ENCODE measurements around the gene ATAD3B.

ATAD3B gene

GRCh38 chr1:1432274-1432950 is 39.2 kb upstream of the ATAD3B start:
- Histone ChIP-seq H3K27ac (peak overlapping the region in 20 of 21 experiments; percentile 50 to 95 (median 88)), H3K4me3 (no peak overlapping the region)

- peak overlapping the region in 1 of 7 experiments; percentile 6 for H3K4me3 ChIP-seq
- peak overlapping the region; percentile 66 to 95 (median 87) for H3K27ac ChIP-seq
Measured at GRCh38 chr1:1432951-1433803, 38.4 kb upstream of the ATAD3B start.

- H3K4me3 ChIP-seq, result peak overlapping the region in 2 of 7 experiments; percentile 1 to 6
- H3K27ac ChIP-seq, result peak overlapping the region; percentile 66 to 95 (median 87)
Measured at GRCh38 chr1:1433804-1434130, 37.8 kb upstream of the ATAD3B start.

- Histone ChIP-seq H3K4me3 (peak overlapping the region in 3 of 7 experiments; percentile 2 to 59 (median 37)), H3K27ac (peak overlapping the region; percentile 66 to 95 (median 87))
Measured at GRCh38 chr1:1434131-1434823, 37.3 kb upstream of the ATAD3B start.

GRCh38 chr1:1434824-1435105 is 36.8 kb upstream of the ATAD3B start:
- H3K4me3 ChIP-seq, result peak overlapping the region in 4 of 7 experiments; percentile 2 to 59 (median 40)
- peak overlapping the region; percentile 6 to 95 (median 87) for H3K27ac ChIP-seq

GRCh38 chr1:1435106-1435903 is 36.3 kb upstream of the ATAD3B start, which contains the start of gene VWA1:
VWA1 (plus strand) TSS chr1:1435690; CDS start chr1:1435749, 59 bp downstream.
- peak within 1 kb of the TSS; percentile 20 to 95 (median 87) for H3K27ac ChIP-seq
- peak within 1 kb of the TSS; percentile 37 to 59 (median 44) for H3K4me3 ChIP-seq

- Histone ChIP-seq H3K4me3 (peak overlapping the region; percentile 37 to 59 (median 44)), H3K27ac (peak overlapping the region in 17 of 21 experiments; percentile 20 to 92 (median 81))
Measured at GRCh38 chr1:1435911-1436629, 35.5 kb upstream of the ATAD3B start.

- peak overlapping the region in 6 of 7 experiments; percentile 37 to 59 (median 46) for H3K4me3 ChIP-seq
- H3K27ac ChIP-seq, result peak overlapping the region in 4 of 21 experiments; percentile 81 to 92 (median 88)
Measured at GRCh38 chr1:1436630-1437032, 34.9 kb upstream of the ATAD3B start.

- Histone ChIP-seq H3K27ac (no peak overlapping the region), H3K4me3 (peak overlapping the region in 5 of 7 experiments; percentile 37 to 59 (median 48))
Measured at GRCh38 chr1:1437033-1437903, 34.3 kb upstream of the ATAD3B start.

GRCh38 chr1:1437904-1438376 is 33.6 kb upstream of the ATAD3B start:
- peak overlapping the region in 1 of 7 experiments; percentile 8 for H3K4me3 ChIP-seq
- no peak overlapping the region for H3K27ac ChIP-seq

GRCh38 chr1:1438531-1439381 is 32.8 kb upstream of the ATAD3B start:
- no peak overlapping the region for H3K27ac ChIP-seq

GRCh38 chr1:1439546-1440261 is 31.9 kb upstream of the ATAD3B start:
- Histone ChIP-seq H3K27ac (no peak overlapping the region), H3K4me3 (no peak overlapping the region)

More at GRCh38 chr1:1438531-1439381, 32.8 kb upstream of the ATAD3B start:
- no peak overlapping the region for H3K4me3 ChIP-seq

GRCh38 chr1:1440262-1441001 is 31.1 kb upstream of the ATAD3B start:
- H3K4me3 ChIP-seq, result no peak overlapping the region
- no peak overlapping the region for H3K27ac ChIP-seq

- Histone ChIP-seq H3K27ac (no peak overlapping the region), H3K4me3 (no peak overlapping the region)
Measured at GRCh38 chr1:1441002-1441888, 30.3 kb upstream of the ATAD3B start.

All from skin epidermis (tissue), 12 donors.